HuH-7 (cell line): ENCODE measurements around the gene ZC3H15.

Experiments
- DNase-seq: peaks from one replicate; pipeline ENCODE4 v3.0.0; 2011; ENCODE audit warnings: low spot score

ZC3H15 gene

GRCh38 chr2:186543561-186544131, 57.6 kb downstream of the ZC3H15 start:
- DNase-seq: no peak

GRCh38 chr2:186544255-186544675, 58.2 kb downstream of the ZC3H15 start:
- DNase-seq: peak; percentile 17

- no peak for DNase-seq
Measured at GRCh38 chr2:186546846-186547245, 60.8 kb downstream of the ZC3H15 start.

GRCh38 chr2:186551323-186552050, 65.4 kb downstream of the ZC3H15 start:
- DNase-seq: no peak

DNA sequence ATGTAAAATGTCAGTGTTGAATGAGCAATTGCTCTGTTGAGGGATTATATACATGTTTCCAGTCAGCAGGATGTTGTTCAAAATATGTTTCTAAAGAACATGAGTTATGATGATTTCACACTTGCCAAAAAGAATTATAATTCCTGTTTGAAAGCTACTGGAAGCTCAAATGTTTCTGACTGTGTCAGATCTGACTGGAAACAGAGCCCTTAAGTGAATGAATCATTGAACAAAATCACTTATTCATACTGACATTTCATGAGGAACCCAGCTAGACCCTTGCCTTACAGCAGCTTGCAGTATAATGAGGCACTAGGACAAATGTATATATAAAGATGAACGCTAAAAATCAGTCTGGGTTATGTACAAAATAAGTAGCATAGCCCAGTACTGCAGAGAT, 68.4 kb downstream of the ZC3H15 start:
- DNase-seq: no peak

DNA sequence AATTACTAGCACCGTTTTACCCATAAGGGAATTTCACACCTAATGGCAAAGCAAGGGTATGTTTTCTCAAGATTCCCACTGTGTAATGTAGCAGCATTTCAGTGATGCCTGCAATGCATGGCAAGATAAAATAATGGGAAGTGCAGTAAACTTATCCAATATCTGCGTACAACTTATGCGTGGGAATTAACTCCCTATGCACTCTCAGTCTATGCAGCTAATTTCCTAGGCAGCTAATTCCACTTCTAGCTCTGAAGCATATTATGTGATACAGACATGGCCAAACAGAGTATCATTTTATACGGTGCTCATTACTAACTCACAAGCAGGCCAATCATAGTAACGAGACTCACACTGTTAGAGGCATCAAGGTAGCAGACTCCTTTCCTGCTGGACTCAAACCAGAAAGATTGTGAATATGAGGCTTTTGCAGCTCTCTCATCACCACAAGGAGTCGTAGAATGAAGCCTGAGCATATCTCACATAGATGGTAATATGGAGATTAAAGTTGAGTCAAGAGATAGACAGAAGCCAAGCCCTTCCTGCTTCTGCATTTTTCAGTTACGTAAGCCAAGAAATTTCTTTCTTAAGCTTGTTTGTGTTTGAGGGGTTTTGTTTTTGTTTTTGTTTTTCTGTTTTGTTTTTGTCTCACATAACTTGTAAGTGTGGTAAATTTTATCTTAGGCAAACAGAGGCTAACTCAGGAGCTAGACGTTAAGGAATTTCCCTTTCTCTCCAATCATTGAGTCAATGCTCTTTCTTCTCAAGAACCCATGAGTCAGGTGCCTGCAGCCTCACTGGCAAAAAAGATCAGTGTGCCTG, 69.0 kb downstream of the ZC3H15 start:
- no peak for DNase-seq

- DNase-seq: no peak
Measured at GRCh38 chr2:186558512-186559276, 72.6 kb downstream of the ZC3H15 start.
